ENCODE measurements around the gene PRR5L. TPM values are rescaled to one million over a fixed set of nuclear protein-coding genes. Genes with fewer than 3 reads are reported as not detected.
A peak's percentile ranks its signal among the peaks of the same experiment; 100 is the strongest.

PRR5L gene
- total and polyA plus RNA-seq, 8 donors = 10.6 to 27.0 (median 17.4) TPM

- H3K27ac ChIP-seq = no peak overlapping the region
- intact Hi-C loops (cut with DNase I) = no loop called here
- H3K4me3 ChIP-seq = no peak overlapping the region
- no peaks in the 10 kb centered on the region for H3K9me3 ChIP-seq
- ATAC-seq = no peak
- H3K36me3 ChIP-seq = peaks cover 0 to 8% of the 10 kb centered on the region in 2 donors
- DNase-seq = no peak
- no peak for TF ChIP-seq CTCF (IDR thresholded peaks at IDR 0.05)
- no peaks in the 10 kb centered on the region for H3K27me3 ChIP-seq
- peaks cover 20 to 52% of the 10 kb centered on the region in 2 donors for H3K4me1 ChIP-seq
Observed at GRCh38 chr11:36452236-36452940, 156.3 kb downstream of the PRR5L start.

GRCh38 chr11:36452961-36453360 lies 156.9 kb downstream of the PRR5L start:
- Histone ChIP-seq H3K9me3 (no peaks in the 10 kb centered on the region), H3K36me3 (peaks cover 0 to 8% of the 10 kb centered on the region in 2 donors), H3K4me1 (peaks cover 20 to 52% of the 10 kb centered on the region in 2 donors), H3K27ac (no peak overlapping the region), H3K27me3 (no peaks in the 10 kb centered on the region), H3K4me3 (no peak overlapping the region)
- intact Hi-C loops (cut with DNase I) = no loop called here
- DNase-seq = no peak
- no peak for TF ChIP-seq CTCF (IDR thresholded peaks at IDR 0.05)
- no peak for ATAC-seq

- DNase-seq (no peak), ATAC-seq (no peak)
- no peaks in the 10 kb centered on the region for H3K9me3 ChIP-seq
- H3K27me3 ChIP-seq = no peaks in the 10 kb centered on the region
- no peak overlapping the region for H3K27ac ChIP-seq
- H3K4me3 ChIP-seq = no peak overlapping the region
- H3K36me3 ChIP-seq = peaks cover 0 to 8% of the 10 kb centered on the region in 2 donors
- intact Hi-C loops (cut with DNase I) = no loop called here
- no peak for TF ChIP-seq CTCF (IDR thresholded peaks at IDR 0.05)
- H3K4me1 ChIP-seq = peaks cover 20 to 52% of the 10 kb centered on the region in 2 donors
Observed at GRCh38 chr11:36453678-36454077, 157.6 kb downstream of the PRR5L start.

GRCh38 chr11:36454551-36454940 lies 158.5 kb downstream of the PRR5L start:
- intact Hi-C loops (cut with DNase I) = no loop called here
- peaks cover 0 to 8% of the 10 kb centered on the region in 2 donors for H3K36me3 ChIP-seq
- H3K4me1 ChIP-seq = peaks cover 20 to 51% of the 10 kb centered on the region in 2 donors
- TF ChIP-seq CTCF (IDR thresholded peaks at IDR 0.05) = no peak
- peak overlapping the region; percentile 63 to 85 for H3K27ac ChIP-seq
- H3K9me3 ChIP-seq = no peaks in the 10 kb centered on the region
- no peak overlapping the region for H3K4me3 ChIP-seq
- no peaks in the 10 kb centered on the region for H3K27me3 ChIP-seq
- DNase-seq (no peak), ATAC-seq (no peak)

GRCh38 chr11:36454941-36455631 lies 159.0 kb downstream of the PRR5L start:
- intact Hi-C loops (cut with DNase I) = no loop called here
- Histone ChIP-seq H3K27me3 (no peaks in the 10 kb centered on the region), H3K9me3 (no peaks in the 10 kb centered on the region), H3K36me3 (peaks cover 0 to 8% of the 10 kb centered on the region in 2 donors), H3K27ac (peak overlapping the region; percentile 63 to 85), H3K4me1 (peaks cover 16 to 45% of the 10 kb centered on the region in 2 donors), H3K4me3 (no peak overlapping the region)
- peak in 1 of 4 donors; percentile 67 for DNase-seq
- no peak for TF ChIP-seq CTCF (IDR thresholded peaks at IDR 0.05)
- no peak for ATAC-seq
